HG03108 (cell line): ENCODE data around the gene ITGA3.

ENCODE experiments used
- ATAC-seq: cut with Tn5 transposase; IDR thresholded peaks from one replicate; pipeline ENCODE4 v1.9.1; 2021; ENCODE audit warnings: moderate library complexity; ENCODE audit not compliant: unreplicated experiment

The ITGA3 gene

GRCh38 chr17:50055426-50056216, at the start of gene ITGA3:
TSS of gene ITGA3 (plus strand) at chr17:50056110. CDS start at chr17:50056440, 330 bp downstream.
- peak; percentile 36 for ATAC-seq

- no peak for ATAC-seq
These were observed 46.6 kb upstream of the ITGA3 start for GRCh38 chr17:50009282-50009681.

- no peak for ATAC-seq
These were observed 42.8 kb upstream of the ITGA3 start for GRCh38 chr17:50013079-50013478.

- ATAC-seq, result no peak
These were observed 41.3 kb upstream of the ITGA3 start for GRCh38 chr17:50014471-50015088.

GRCh38 chr17:50015146-50015545, 40.8 kb upstream of the ITGA3 start:
- ATAC-seq, result no peak

- ATAC-seq, result no peak
These were observed 37.0 kb upstream of the ITGA3 start for GRCh38 chr17:50018909-50019308.

- no peak for ATAC-seq
These were observed 34.9 kb upstream of the ITGA3 start for GRCh38 chr17:50020841-50021599.

- ATAC-seq, result no peak
These were observed 34.1 kb upstream of the ITGA3 start for GRCh38 chr17:50021681-50022370.

GRCh38 chr17:50022463-50023130, 33.3 kb upstream of the ITGA3 start:
- no peak for ATAC-seq

- ATAC-seq, result no peak
These were observed 32.4 kb upstream of the ITGA3 start for GRCh38 chr17:50023520-50023919.

GRCh38 chr17:50024808-50025207, 31.1 kb upstream of the ITGA3 start:
- no peak for ATAC-seq

GRCh38 chr17:50026046-50026675, 29.7 kb upstream of the ITGA3 start:
- ATAC-seq, result no peak

- no peak for ATAC-seq
These were observed 29.1 kb upstream of the ITGA3 start for GRCh38 chr17:50026837-50027171.

- ATAC-seq, result no peak
These were observed 28.6 kb upstream of the ITGA3 start for GRCh38 chr17:50027172-50027880.

- ATAC-seq, result no peak
These were observed 27.8 kb upstream of the ITGA3 start for GRCh38 chr17:50027881-50028735.

GRCh38 chr17:50028736-50029120, 27.2 kb upstream of the ITGA3 start:
- no peak for ATAC-seq

GRCh38 chr17:50029185-50029584, 26.7 kb upstream of the ITGA3 start:
- no peak for ATAC-seq

GRCh38 chr17:50033316-50033715, 22.6 kb upstream of the ITGA3 start:
- ATAC-seq, result no peak
